ENCODE results near the gene PIEZO1.
A peak's percentile ranks its signal among the peaks of the same experiment; 100 is the strongest.

The PIEZO1 gene

DNA sequence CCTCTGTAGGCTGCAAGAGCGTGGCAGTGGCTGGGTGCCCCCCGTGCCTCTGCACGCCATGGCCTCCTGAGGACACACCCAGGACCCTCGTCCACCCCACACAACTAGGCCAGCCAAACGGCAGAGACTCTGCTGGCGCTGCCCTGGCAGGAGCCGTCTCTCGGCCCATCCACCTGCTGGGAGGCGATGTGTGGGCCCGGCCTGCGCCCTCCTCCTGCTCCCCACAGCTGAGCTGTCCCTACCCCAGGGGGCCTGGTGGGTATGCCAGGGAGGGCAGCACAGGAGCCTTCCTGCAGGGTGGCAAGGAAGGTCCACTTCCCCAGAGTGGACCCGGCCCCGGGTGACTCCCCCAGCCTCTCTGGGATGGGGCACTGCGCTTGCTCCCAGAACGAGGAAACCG is 85.8 kb downstream of the PIEZO1 start:
- DNase-seq, result no peak

DNA sequence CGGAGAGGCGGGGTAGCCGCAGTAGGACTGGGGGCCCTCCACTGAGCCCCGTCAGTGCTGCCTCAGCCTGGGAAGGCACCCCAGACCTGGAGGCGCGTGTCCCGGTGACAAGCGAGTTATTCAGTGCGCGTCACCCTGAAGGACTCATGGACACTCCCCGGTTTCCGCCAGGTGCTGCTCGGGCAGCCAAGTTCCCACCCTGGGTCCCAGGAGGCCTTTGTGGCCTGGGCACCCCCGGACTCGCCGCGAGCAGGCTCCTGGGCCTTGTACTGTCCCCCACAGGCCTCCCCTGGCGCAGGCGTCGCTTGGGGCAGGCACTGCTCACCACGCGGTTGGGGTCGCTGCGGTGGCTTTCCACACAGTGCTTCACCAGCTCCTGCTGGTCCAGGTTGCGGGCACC is 86.4 kb downstream of the PIEZO1 start:
- no peak for DNase-seq

GRCh38 chr16:88697831-88698615 is 87.0 kb downstream of the PIEZO1 start:
- DNase-seq, result no peak

DNA sequence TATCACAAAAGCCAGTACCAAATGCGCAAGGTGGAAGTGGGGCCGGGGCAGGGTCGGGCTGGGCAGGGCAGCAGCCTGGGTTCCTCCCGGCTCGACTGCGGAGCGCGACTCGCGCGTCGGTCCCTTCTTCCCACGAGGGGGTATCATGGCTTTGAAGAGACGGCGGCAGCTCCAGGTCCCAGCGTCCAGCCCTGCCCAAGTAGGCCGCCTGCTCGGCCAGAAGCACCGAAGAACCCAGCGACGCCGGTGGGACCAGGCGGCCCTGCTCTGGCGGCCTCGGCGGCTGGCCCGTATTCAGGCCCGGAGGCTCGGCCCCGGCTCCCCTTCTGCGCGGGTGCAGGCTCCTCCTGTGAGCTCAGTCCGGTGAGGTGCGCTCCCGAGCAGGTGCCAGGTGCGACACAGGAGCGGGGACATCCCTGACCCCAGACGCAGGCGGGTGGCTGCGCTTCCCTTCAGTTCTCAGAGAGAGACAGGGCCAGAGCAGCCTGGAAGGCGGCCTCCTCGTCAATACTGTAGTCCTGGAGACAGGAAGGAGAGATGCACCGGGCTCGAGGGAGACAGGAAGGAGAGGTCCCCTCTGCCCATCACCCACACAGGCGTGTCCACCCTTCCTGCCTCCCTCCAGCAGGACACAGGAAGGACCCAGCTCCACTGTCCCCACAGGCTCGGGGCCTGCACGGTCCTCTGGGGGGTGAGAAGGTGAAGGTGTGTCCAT is 87.7 kb downstream of the PIEZO1 start:
- DNase-seq, result no peak

DNA sequence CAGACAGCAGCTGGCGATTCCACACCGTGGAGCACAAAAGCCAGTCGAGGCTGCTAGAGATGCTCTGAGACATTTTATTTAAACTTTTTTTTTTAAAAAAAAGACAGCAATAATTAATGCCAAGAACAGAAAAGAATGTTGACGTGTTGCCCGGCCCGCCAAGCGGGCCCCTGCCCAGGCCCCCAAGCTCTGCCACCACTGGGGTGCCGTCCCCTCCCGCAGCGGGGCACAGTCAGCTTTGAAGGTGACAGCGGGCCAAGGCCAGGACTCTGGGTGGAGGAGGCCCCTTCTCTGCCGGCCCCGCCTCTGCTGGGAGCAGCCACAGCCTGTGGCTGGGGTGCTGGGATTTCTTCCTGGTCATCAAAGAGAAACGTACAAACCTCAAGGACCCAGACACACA is 88.6 kb downstream of the PIEZO1 start:
- DNase-seq, result no peak

- DNase-seq, result no peak
Observed at GRCh38 chr16:88695753-88696152, 89.3 kb downstream of the PIEZO1 start.

DNA sequence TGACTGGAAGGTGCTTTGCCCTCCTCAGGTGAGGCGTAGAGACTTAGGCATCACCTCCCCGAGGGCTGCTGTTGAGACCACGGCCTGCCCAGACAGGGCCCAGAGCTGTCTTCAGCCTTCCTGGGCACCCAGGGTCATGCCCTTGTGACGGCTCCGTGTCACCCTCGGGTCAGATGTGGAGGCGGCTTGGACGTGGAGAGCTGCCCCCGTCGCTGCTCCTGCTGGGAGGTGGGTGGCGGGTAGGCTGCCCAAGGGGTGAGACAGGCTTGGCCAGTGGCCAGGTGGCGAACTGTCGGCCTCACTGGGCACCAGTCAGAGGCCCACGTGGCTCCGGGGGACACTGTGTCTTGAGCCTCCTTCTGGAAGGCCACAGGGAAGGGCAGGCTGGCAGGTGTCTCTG is 89.8 kb downstream of the PIEZO1 start:
- DNase-seq, result no peak

DNA sequence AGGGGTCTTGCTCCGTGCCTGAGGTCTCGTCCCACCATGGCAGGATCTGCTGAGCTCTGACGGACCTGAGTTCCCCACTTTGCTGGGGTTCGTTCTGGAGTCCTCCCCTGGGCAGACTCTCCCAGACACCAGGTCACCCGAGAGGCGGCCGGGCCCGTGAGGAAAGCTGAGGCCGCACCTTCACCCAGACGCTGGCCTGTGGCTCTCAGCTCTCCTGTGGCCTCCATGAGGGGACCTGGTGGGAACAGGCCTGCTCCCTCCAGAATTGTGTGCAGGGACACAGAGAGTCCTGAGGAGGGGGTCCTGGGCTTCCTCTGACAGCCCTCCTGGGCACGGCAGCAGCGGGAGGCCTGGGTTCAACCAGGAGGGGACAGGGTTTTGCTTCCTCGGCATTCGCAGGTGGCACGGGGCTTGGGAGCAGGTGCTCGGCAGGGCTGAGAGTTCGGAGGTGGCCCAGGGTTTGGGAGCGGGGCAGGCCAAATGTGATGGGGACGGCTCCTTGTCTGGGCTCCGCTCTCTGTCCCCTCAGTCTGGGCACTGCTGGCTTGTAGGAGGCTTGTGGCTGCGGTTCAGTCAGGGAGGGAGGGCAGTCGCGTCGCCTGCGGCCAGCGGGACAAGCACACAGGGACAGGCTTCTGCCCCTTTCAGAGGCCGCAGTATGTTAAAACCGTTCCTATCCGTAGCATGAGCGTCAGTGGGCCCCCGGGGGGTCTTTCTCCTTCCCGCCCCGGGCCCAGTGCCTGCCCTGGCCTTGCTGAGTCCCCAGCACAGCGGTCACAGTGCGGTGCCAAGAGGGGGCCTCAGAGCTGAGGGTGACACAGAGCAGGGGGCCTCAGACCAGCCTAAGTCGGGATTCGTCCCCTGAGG is 90.6 kb downstream of the PIEZO1 start:
- no peak for DNase-seq

DNA sequence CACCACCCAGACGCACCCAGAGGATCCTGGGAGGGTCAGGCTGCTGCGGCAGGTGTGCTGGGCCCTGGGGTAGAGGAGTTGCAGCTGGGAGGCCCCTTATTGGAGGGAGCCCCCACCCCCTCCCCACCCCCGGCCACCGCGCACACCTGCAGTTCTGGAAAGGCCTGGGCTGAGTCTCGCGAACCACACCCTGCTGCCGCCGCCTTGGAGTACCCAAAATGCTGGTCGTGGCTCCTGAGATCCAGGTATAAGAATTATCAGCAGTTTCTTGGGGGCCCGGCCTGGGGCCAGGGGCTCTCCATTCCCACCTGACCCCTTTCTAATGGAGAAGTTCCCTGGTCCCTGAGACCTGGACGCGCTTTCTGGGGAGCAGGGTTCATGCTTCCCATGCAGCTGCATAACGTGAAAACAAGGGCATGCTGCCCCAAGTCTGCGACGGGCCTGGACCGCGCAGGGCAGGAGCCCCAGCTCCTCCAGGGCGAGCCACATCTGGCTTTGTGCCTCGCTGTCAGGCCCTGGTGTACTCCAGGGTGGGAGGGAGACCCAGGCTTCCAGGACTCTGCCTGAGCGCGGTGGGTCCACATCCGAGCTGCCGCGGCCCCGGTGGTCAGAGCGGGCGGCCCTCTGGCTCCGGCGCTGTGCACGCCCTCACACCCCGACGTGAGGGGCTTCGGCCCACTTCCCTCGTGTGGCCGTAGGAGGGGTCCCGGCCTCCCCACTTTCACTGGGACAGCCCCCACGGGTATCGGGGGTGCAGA is 91.4 kb downstream of the PIEZO1 start:
- DNase-seq, result no peak

DNA sequence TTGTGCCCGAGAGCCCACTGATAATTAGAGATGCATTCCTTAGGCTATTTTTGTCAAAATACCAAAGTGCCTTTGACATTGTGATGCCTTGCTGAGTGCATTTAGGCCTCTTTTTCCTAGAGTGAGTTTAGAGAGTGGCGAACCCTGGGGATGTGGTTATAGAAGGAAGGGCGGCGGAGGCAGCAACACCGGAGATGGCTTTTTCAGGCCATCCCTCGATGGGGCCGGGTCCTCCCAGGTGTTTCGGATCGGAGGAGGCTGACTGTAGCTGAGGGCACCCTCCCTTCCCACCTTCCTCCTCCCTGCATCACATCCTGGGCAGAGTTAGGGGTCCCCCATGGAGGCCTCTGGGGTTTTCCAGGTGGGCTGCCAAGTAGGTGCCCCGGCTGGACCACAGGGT is 92.2 kb downstream of the PIEZO1 start:
- no peak for DNase-seq

- DNase-seq, result no peak
Observed at GRCh38 chr16:88691924-88692560, 93.0 kb downstream of the PIEZO1 start.

DNA sequence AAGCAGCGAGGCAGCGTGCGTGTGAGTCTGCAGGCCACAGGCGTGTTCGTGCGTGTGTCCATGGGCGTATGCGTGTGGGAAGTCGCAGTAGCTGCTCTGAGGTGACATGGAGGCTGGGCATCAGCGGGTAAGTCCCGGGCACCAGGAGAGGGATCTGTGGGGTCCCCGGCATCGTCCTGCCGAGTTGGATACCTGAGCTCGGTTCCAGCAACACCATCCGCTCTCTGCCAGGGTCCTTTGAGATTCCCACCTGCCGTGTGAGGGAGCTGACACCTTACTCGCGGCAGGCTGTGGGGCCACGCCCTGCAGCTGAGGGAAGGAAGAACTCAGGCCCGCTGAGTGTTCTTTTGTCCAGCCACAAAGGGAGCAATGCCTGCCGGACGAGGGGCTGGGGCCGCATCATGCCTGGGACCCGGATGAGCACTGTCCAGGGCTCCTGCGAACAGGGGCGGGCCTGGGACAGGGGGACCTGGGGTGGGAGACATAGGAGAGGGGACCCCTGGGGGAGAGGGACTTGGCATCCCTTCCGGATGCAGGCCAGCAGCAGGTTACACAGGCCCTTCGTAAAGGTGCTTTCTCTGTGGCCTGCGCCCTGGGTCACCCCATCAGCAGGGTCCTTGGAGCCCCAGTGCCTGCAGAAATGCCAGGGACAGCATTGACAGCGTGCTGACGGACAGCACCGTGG is 93.7 kb downstream of the PIEZO1 start:
- no peak for DNase-seq

GRCh38 chr16:88690341-88691128 is 94.5 kb downstream of the PIEZO1 start:
- DNase-seq, result no peak

DNA sequence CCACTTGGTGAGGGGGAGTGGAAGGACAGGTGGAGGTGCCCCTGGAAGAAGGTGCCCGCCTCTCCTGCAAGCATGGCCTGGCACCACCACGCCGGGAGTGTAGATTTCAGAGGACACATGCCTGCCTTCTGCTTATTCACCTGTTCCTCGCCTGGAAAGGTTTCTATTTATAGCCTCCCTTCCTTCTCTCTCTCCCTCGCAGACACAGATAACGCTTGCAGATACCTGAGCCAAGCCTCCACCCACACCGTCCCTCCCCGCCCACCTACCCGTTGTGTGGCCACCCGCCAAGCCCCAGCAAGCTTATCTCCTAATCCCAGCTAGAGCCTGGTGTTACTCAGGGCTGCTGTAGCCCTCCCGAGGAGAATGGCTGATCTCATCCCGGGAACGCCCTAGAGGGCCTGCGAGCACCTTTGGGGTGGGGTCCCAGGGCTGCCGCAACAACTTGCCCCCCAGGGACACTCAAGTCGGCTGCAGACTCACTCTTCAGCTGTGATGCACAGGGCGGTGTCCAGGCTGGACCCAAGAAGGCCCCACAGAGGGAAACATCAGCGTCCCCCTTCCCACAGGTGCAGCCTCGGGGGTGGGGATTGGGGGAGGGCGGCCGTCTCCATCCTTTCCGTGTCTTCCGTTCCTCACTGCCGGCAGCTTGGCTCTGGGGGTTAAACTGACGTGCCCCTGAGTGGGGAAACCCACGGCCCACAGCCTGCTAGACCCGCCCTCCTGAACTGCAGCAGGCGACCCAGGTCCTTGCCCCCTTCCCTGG is 96.8 kb downstream of the PIEZO1 start:
- no peak for DNase-seq

DNA sequence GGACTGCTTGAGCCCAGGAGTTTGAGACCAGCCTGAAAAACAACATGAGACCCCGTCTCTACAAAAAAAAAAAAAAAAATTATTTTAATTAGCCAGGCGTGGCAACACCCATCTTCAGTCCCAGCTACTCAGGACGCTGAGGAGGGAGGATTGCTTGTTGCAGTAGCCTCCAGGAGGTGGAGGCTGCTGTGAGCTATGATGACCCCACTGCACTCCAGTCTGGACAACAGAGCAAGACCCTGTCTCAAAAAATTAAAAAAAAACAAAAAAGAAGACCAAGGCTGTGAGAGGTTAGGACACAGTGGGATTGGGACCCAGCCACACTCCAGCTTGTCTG is 97.4 kb downstream of the PIEZO1 start:
- no peak for DNase-seq

DNA sequence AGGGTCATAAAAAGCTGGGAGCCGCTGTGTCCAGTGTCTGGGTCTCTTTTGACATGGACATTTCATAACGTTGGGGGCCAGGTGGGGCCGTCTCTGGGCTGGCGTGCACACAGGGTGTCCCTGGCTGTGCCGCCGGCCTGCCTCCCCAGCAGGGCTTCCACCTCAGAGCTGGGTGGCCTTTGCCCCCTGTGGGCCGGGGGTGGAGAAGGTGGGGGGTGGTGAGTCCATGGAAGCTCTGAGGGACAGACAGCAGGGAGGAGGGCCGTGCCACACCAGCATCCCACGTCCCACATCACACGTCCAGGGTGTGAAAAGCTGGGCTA is 97.8 kb downstream of the PIEZO1 start:
- no peak for DNase-seq

DNA sequence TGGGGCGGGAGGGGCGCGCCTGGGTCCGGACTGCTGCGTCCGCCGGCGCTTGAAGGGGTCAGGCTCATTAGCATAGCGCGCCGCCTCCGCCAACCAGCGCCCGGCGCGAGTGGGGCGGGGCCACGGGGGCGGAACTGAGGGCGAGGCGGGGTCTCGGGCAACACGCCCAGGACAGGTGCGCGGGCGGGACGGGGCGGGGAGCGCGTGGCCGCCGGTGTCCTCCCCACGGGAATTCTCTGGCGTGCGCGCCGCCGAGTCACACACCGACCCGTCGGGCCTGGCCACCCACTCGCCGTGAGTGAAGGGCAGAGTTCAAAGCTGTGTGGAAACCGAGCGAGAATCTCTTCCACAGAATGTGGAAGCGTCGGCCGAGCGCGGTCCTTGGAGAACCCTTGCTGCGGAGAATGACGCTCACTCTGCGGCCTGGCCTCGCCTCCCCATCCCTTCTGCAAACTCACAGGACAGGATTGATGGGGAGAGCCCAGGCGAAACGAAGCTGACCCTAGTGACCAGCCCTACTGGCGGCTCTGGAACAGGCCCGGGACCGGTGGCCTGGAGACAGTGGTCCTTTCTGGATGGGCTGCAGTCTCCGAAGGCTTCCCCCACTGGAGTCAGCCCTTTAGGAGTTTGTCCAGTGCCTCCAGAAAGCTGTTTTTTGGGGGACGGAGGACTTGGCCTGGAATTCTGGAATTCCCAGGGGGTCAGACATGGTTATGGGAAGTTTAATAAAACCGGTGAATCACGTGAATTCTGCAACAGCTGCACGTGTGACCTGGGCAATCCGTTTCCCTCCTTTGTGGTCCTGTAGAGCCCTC is 98.4 kb downstream of the PIEZO1 start, which contains the start of gene SNAI3:
TSS of gene SNAI3 (minus strand) at position 69 of the 815 bp plus-strand sequence. CDS start 101 bp downstream, outside the sequence.
- peak; percentile 78 to 82 for DNase-seq

DNA sequence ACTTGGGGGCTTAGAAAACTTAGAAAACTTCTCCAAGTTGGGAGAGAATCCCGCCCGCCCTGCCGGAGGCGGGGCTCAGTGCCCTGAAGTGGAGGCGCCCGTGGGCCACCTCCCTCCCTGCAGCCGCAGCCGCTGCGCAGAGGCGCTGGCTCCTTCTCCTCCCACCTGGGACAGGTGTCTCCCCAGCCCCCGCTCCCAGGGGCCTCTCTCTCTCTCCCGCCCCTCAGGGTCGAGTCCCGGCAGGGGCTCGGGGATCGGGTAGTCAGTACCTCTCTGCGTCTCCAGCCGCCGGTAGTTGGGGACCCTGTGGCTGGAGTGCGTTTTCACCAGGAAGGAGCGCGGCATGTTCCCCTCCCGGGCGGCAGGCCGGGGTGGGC is 99.0 kb downstream of the PIEZO1 start:
- peak in 1 of 2 experiments; percentile 40 for DNase-seq

Data from activated CD4-positive, alpha-beta T cell treated with anti-CD3 and anti-CD28 coated beads, Interleukin-2, amount 50 U/mL, for 4 hours (primary cell).